OCI-LY3 (cell line): ENCODE measurements around the gene LDB2.

Experiments
- H2AFZ ChIP-seq: fragments of 200-600, 300-600 bp; shearing (Covaris generic); 2 replicates; pipeline ENCODE4 v1.6.0; 2014; ENCODE audit warnings: antibody characterized with exemption, low read depth, low read length
- H3K27ac ChIP-seq: fragments of 200-600, 300-600 bp; sonication (generic); 2 replicates; pipeline ENCODE4 v1.5.1; 2014; ENCODE audit warnings: mild to moderate bottlenecking, low read length, moderate library complexity, mixed read lengths
- H3K27me3 ChIP-seq: fragments of 200-600, 300-600 bp; sonication (generic); 2 replicates; pipeline ENCODE4 v1.6.1; 2014; ENCODE audit warnings: low read depth, low read length, mixed read lengths
- H3K36me3 ChIP-seq: fragments of 200-600, 300-600 bp; sonication (generic); replicated peaks from 2 replicates; pipeline ENCODE3; 2014; ENCODE audit warnings: low read depth, low read length, mixed read lengths
- H3K4me1 ChIP-seq: fragments of 300-600, 200-600 bp; sonication (generic); 2 replicates; pipeline ENCODE4 v1.6.1; 2014; ENCODE audit warnings: low read length, mixed read lengths
- H3K4me2 ChIP-seq: fragments of 200-600, 300-600 bp; sonication (generic); 2 replicates; pipeline ENCODE4 v1.6.1; 2014; ENCODE audit warnings: low read length, mixed read lengths
- H3K4me3 ChIP-seq: fragments of 300-600, 200-600 bp; sonication (generic); 2 replicates; pipeline ENCODE4 v1.5.1; 2014; ENCODE audit warnings: antibody characterized with exemption, mild to moderate bottlenecking, low read length, moderate library complexity
- H3K79me2 ChIP-seq: fragments of 300-600, 200-600 bp; shearing (Covaris generic); 2 replicates; pipeline ENCODE4 v1.6.1; 2014; ENCODE audit warnings: mild to moderate bottlenecking, low read length, mixed read lengths
- H3K9ac ChIP-seq: fragments of 300-600, 200-600 bp; shearing (Covaris generic); 2 replicates; pipeline ENCODE4 v1.6.0; 2014; ENCODE audit warnings: mild to moderate bottlenecking, low read length, moderate library complexity
- H3K9me3 ChIP-seq: fragments of 200-600, 300-600 bp; shearing (Covaris generic); 2 replicates; pipeline ENCODE4 v1.6.1; 2014; ENCODE audit warnings: low read length, mixed read lengths; ENCODE audit not compliant: insufficient read depth
- H4K20me1 ChIP-seq: fragments of 200-600, 300-600 bp; sonication (generic); 2 replicates; pipeline ENCODE4 v1.6.1; 2016; ENCODE audit warnings: low read length, mixed read lengths; ENCODE audit not compliant: insufficient read depth
- EZH2phosphoT487 ChIP-seq: fragments of 200-600 bp; shearing (Covaris generic); IDR thresholded peaks from 2 replicates; pipeline ENCODE4 v1.6.1; 2018; ENCODE audit warnings: antibody characterized with exemption, mixed run types, low read depth
- TF ChIP-seq, protein P1 (sequence below): fragments of 200-600, 300-600 bp; sonication (generic); IDR thresholded peaks from 2 replicates; pipeline ENCODE4 v1.5.1; 2014; ENCODE audit warnings: antibody characterized with exemption, low read length, low read depth

Gene LDB2

DNA sequence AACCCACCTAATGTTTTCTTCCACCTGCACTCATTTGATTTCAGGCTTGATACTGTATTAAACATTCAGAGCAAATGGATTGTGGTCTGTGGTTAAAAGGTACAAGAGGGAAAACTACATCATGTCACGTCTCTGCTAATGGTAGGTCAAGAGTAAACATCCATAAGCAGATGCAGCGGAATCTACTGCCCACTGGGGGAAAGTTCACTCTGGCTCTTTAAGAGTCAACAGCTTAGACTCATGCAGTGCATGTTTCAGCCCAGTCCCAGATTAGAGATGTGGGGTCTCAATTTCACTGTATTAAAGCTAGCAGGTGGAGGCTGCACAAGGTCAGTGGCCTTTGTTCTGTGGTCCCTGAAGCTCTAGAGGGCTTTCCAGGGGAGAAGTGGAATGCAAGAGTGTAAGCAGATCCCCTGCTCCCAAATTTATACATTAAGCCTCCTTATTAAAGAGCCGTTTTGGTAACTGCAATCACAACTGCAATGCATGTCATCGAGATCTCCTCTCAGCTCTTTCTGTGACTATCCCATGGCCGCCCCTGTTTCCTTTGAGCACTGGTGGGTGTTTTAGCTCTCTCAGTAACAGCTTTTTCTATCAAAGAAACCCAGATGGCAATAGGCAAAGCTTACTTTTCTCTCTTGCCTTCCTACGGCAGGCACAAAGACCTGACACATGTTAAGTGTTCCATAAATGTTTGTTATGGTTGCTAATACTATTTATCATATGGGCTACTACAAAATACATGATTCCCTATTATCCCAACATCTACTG is 53.4 kb downstream of the LDB2 start:
- no peaks in the 10 kb centered on the region for H3K79me2 ChIP-seq
- no peak overlapping the region for H3K4me3 ChIP-seq
- H3K36me3 ChIP-seq = no peaks in the 10 kb centered on the region
- no peak overlapping the region for H3K9ac ChIP-seq
- no peak overlapping the region for H3K27ac ChIP-seq
- TF ChIP-seq EZH2phosphoT487 = no peak
- TF ChIP-seq, protein P1, sequence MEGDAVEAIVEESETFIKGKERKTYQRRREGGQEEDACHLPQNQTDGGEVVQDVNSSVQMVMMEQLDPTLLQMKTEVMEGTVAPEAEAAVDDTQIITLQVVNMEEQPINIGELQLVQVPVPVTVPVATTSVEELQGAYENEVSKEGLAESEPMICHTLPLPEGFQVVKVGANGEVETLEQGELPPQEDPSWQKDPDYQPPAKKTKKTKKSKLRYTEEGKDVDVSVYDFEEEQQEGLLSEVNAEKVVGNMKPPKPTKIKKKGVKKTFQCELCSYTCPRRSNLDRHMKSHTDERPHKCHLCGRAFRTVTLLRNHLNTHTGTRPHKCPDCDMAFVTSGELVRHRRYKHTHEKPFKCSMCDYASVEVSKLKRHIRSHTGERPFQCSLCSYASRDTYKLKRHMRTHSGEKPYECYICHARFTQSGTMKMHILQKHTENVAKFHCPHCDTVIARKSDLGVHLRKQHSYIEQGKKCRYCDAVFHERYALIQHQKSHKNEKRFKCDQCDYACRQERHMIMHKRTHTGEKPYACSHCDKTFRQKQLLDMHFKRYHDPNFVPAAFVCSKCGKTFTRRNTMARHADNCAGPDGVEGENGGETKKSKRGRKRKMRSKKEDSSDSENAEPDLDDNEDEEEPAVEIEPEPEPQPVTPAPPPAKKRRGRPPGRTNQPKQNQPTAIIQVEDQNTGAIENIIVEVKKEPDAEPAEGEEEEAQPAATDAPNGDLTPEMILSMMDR = no peak
- H3K4me2 ChIP-seq = no peak overlapping the region
- no peaks in the 10 kb centered on the region for H4K20me1 ChIP-seq
- no peaks in the 10 kb centered on the region for H3K27me3 ChIP-seq
- H3K4me1 ChIP-seq = no peaks in the 10 kb centered on the region
- no peak overlapping the region for H2AFZ ChIP-seq
- H3K9me3 ChIP-seq = no peaks in the 10 kb centered on the region

GRCh38 chr4:16843831-16844508 is 54.5 kb downstream of the LDB2 start:
- Histone ChIP-seq H3K9ac (no peak overlapping the region), H3K4me2 (no peak overlapping the region)

DNA sequence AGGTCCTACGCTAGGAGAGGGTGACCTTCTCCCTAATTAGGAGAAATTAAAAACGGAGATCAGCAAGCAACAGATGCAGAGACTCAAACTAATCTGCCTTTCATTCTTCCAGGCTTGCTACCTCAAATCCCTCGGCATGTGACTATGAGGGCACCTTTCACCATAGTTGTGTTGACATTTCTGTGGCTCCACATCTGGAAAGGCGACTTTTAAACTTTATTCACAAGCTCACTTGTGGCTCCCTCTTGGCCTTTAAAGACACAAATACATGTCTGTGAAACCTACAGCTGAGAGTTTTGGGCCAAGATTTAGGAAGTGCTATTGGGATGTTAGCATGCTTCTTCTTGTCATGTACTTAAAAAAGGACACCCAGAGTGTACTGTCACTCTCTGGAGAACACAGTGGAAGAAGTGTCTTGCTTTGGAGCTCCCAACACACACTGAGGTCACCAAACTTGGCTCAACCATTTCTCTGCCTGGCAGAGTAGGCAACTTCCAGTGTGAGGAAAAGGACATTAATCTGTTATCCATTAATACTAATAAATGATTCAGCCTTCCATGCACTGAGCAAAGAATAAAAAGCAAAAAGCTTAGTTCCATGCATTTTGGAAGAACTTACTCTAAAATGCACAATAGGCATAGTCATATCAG is 60.1 kb downstream of the LDB2 start:
- H3K27ac ChIP-seq = no peak overlapping the region
- no peak overlapping the region for H3K4me3 ChIP-seq
- H3K9ac ChIP-seq = no peak overlapping the region
- TF ChIP-seq, protein P1 = no peak
- no peak for TF ChIP-seq EZH2phosphoT487
- no peak overlapping the region for H3K4me2 ChIP-seq
- H3K9me3 ChIP-seq = no peaks in the 10 kb centered on the region
- no peaks in the 10 kb centered on the region for H3K36me3 ChIP-seq
- no peak overlapping the region for H2AFZ ChIP-seq
- no peaks in the 10 kb centered on the region; the same call in 1 of the 2 replicates for H3K27me3 ChIP-seq
- H3K79me2 ChIP-seq = no peaks in the 10 kb centered on the region
- H4K20me1 ChIP-seq = no peaks in the 10 kb centered on the region
- H3K4me1 ChIP-seq = no peaks in the 10 kb centered on the region

More at GRCh38 chr4:16843831-16844508, 54.5 kb downstream of the LDB2 start:
- H3K4me3 ChIP-seq = no peak overlapping the region
- no peaks in the 10 kb centered on the region for H3K4me1 ChIP-seq
- no peaks in the 10 kb centered on the region for H3K9me3 ChIP-seq
- H3K27me3 ChIP-seq = no peaks in the 10 kb centered on the region
- no peaks in the 10 kb centered on the region for H3K79me2 ChIP-seq
- H4K20me1 ChIP-seq = no peaks in the 10 kb centered on the region
- H3K27ac ChIP-seq = no peak overlapping the region
- no peaks in the 10 kb centered on the region for H3K36me3 ChIP-seq
- TF ChIP-seq, protein P1 = no peak
- no peak for TF ChIP-seq EZH2phosphoT487
- no peak overlapping the region for H2AFZ ChIP-seq

- Histone ChIP-seq H3K9ac (no peak overlapping the region), H4K20me1 (no peaks in the 10 kb centered on the region), H3K27me3 (no peaks in the 10 kb centered on the region; the same call in 1 of the 2 replicates), H2AFZ (no peak overlapping the region), H3K4me1 (no peaks in the 10 kb centered on the region), H3K4me3 (no peak overlapping the region), H3K9me3 (no peaks in the 10 kb centered on the region), H3K4me2 (no peak overlapping the region), H3K36me3 (no peaks in the 10 kb centered on the region), H3K79me2 (no peaks in the 10 kb centered on the region), H3K27ac (no peak overlapping the region)
- TF ChIP-seq EZH2phosphoT487 = no peak
- TF ChIP-seq, protein P1 = no peak
Measured at GRCh38 chr4:16837475-16837874, 61.0 kb downstream of the LDB2 start.
